Spleen (tissue), 7 donors: ENCODE measurements around the gene TLX1.
A peak's percentile ranks its signal among the peaks of the same experiment; 100 is the strongest.

Experiments used
- CTCF ChIP-seq, 11 experiments: fragments of 200-600 bp in 7 of 11; fragments of 450-650 bp in 4 of 11; sonication (generic) in 4 of 11; IDR thresholded peaks in 8 of 11; conservative IDR thresholded peaks in 3 of 11; 1 replicate in 7 of 11; 2 replicates in 4 of 11; pipeline versions ENCODE4 v1.4.0 to v1.8.0; 2016 to 2021; ENCODE audit warnings: antibody characterized with exemption in 11 of 11, inconsistent platforms in 4 of 11, mild to moderate bottlenecking in 1 of 11
- POLR2A ChIP-seq, 3 donors: fragments of 450-650 bp; IDR thresholded peaks; one replicate each; pipeline ENCODE4 v1.5.1; 2017; ENCODE audit warnings: antibody characterized with exemption in 3 of 3, mild to moderate bottlenecking in 1 of 3
- POLR2AphosphoS5 ChIP-seq, 3 donors: sonication (generic); formaldehyde crosslinking; IDR thresholded peaks; one replicate each; pipeline ENCODE4 v1.5.1; 2017; ENCODE audit warnings: antibody characterized with exemption in 3 of 3
- donor health status: DM: no; HTN: no; CAD: no; lungs with moderate emphysema.
- donor health status: DM: no; HTN: no; CAD: no.
- donor health status: DM: no; HTN: no; CAD: no.

- TF ChIP-seq CTCF (IDR thresholded peaks at IDR 0.05 in 8 of 11, conservative IDR thresholded peaks at IDR 0.05 in 3 of 11) (no peak), POLR2A (IDR thresholded peaks at IDR 0.05) (no peak), POLR2AphosphoS5 (IDR thresholded peaks at IDR 0.05) (peak; percentile 29 to 60 (median 56))
Measured at GRCh38 chr10:101092881-101093354, 38.2 kb upstream of the TLX1 start.
